ENCODE results near the gene YARS1.

YARS1 gene

GRCh38 chr1:32761936-32762335 lies 55.2 kb downstream of the YARS1 start:
- DNase-seq, result no peak

GRCh38 chr1:32761253-32761877 lies 55.8 kb downstream of the YARS1 start:
- no peak for DNase-seq

- DNase-seq, result no peak
These were observed 57.0 kb downstream of the YARS1 start for GRCh38 chr1:32759997-32760623.

GRCh38 chr1:32759521-32759981 lies 57.6 kb downstream of the YARS1 start:
- no peak for DNase-seq

GRCh38 chr1:32758795-32759430 lies 58.2 kb downstream of the YARS1 start:
- no peak for DNase-seq

- no peak for DNase-seq
These were observed 58.9 kb downstream of the YARS1 start for GRCh38 chr1:32758177-32758794.

GRCh38 chr1:32757213-32757895 lies 59.8 kb downstream of the YARS1 start:
- DNase-seq, result no peak

- no peak for DNase-seq
These were observed 61.4 kb downstream of the YARS1 start for GRCh38 chr1:32755810-32756159.

- DNase-seq, result peak; percentile 62
These were observed 61.9 kb downstream of the YARS1 start for GRCh38 chr1:32755098-32755809.

- DNase-seq, result peak; percentile 78
These were observed 62.7 kb downstream of the YARS1 start for GRCh38 chr1:32754317-32755097.

- DNase-seq, result peak; percentile 89
These were observed 63.4 kb downstream of the YARS1 start for GRCh38 chr1:32753532-32754316.

- no peak for DNase-seq
These were observed 67.4 kb downstream of the YARS1 start for GRCh38 chr1:32749771-32750170.

- DNase-seq, result no peak
These were observed 67.8 kb downstream of the YARS1 start for GRCh38 chr1:32749332-32749731.

- DNase-seq, result no peak
These were observed 68.2 kb downstream of the YARS1 start for GRCh38 chr1:32748926-32749325.

GRCh38 chr1:32748348-32748747 lies 68.8 kb downstream of the YARS1 start:
- DNase-seq, result no peak

- no peak for DNase-seq
These were observed 71.0 kb downstream of the YARS1 start for GRCh38 chr1:32746130-32746529.

GRCh38 chr1:32744071-32744425 lies 73.1 kb downstream of the YARS1 start:
- DNase-seq, result no peak

GRCh38 chr1:32743380-32744070 lies 73.6 kb downstream of the YARS1 start:
- DNase-seq, result no peak

- DNase-seq, result no peak
These were observed 74.2 kb downstream of the YARS1 start for GRCh38 chr1:32742956-32743355.

GRCh38 chr1:32742199-32742947 lies 74.8 kb downstream of the YARS1 start:
- peak; percentile 51 for DNase-seq
